Keratinocyte (primary cell): ENCODE results near the gene TCP1. TPM values are rescaled to one million over a fixed set of nuclear protein-coding genes. Genes with fewer than 3 reads are reported as not detected.

Experiments used
- DNase-seq: peaks from one replicate; pipeline ENCODE4 v3.0.0-alpha.2; 2011; ENCODE audit warnings: low read depth, missing footprints, low spot score
- FAIRE-seq: peaks from 2 replicates; lab custom pipeline; 2011; peaks lifted over from hg19 to GRCh38; lab: Jason Lieb, UNC
- H2AFZ ChIP-seq: 2 replicates; pipeline ENCODE4 v1.6.0; 2012; ENCODE audit warnings: low read length, control low read depth, inconsistent platforms; ENCODE audit not compliant: control insufficient read depth
- H3K27ac ChIP-seq: 2 replicates; pipeline ENCODE4 v1.5.1; 2011; ENCODE audit warnings: low read length; ENCODE audit not compliant: control insufficient read depth, insufficient read depth
- H3K27me3 ChIP-seq: 3 replicates; pipeline ENCODE4 v1.6.0; 2011; ENCODE audit warnings: low read length; ENCODE audit not compliant: control insufficient read depth, insufficient read depth; ENCODE audit errors: extremely low read depth
- H3K36me3 ChIP-seq, 2 experiments: 2 replicates in 1 of 2; 3 replicates in 1 of 2; pipeline ENCODE4 v1.5.1; 2011; ENCODE audit warnings: low read length in 2 of 2, mild to moderate bottlenecking in 1 of 2; ENCODE audit not compliant: control insufficient read depth in 2 of 2, insufficient read depth in 2 of 2; ENCODE audit errors: extremely low read depth in 1 of 2
- H3K4me1 ChIP-seq: 3 replicates; pipeline ENCODE4 v1.5.1; 2011; ENCODE audit warnings: low read length; ENCODE audit not compliant: control insufficient read depth, insufficient read depth; ENCODE audit errors: extremely low read depth
- H3K4me2 ChIP-seq: 3 replicates; pipeline ENCODE4 v1.6.0; 2011; ENCODE audit warnings: low read depth, low read length; ENCODE audit not compliant: control insufficient read depth, insufficient read depth; ENCODE audit errors: extremely low read depth
- H3K4me3 ChIP-seq, 3 experiments: fragments of 200-600 bp in 1 of 3; sonication (generic) in 1 of 3; 2 replicates in 2 of 3; 3 replicates in 1 of 3; pipeline ENCODE4 v1.5.1; 2011 to 2016; ENCODE audit warnings: low read length in 3 of 3, mild to moderate bottlenecking in 3 of 3, control low read depth in 2 of 3, inconsistent platforms in 1 of 3, low read depth in 1 of 3, mixed read lengths in 1 of 3, mixed run types in 1 of 3, moderate library complexity in 1 of 3; ENCODE audit not compliant: control insufficient read depth in 2 of 3, insufficient read depth in 2 of 3; ENCODE audit errors: extremely low read depth in 1 of 3
- H3K79me2 ChIP-seq: 2 replicates; pipeline ENCODE4 v1.6.0; 2012; ENCODE audit warnings: low read length; ENCODE audit not compliant: control insufficient read depth, insufficient read depth
- H3K9ac ChIP-seq: 3 replicates; pipeline ENCODE4 v1.6.0; 2011; ENCODE audit warnings: low read length; ENCODE audit not compliant: control insufficient read depth, insufficient read depth; ENCODE audit errors: extremely low read depth
- H3K9me1 ChIP-seq: 3 replicates; pipeline ENCODE4 v1.6.0; 2011; ENCODE audit warnings: low read length; ENCODE audit not compliant: control insufficient read depth, insufficient read depth; ENCODE audit errors: extremely low read depth
- H3K9me3 ChIP-seq: 2 replicates; pipeline ENCODE4 v1.5.1; 2012; ENCODE audit warnings: low read depth, low read length; ENCODE audit not compliant: control insufficient read depth
- H4K20me1 ChIP-seq: 3 replicates; pipeline ENCODE4 v1.6.0; 2011; ENCODE audit warnings: low read length; ENCODE audit not compliant: control insufficient read depth, insufficient read depth; ENCODE audit errors: extremely low read depth
- EZH2 ChIP-seq: IDR thresholded peaks from one replicate; pipeline ENCODE4 v1.6.1; 2012; ENCODE audit warnings: inconsistent platforms, mild to moderate bottlenecking, low read length, moderate library complexity
- dilution Hi-C: fragments of 300-500 bp; cut with MboI; formaldehyde crosslinking; loops from one replicate; pipeline ENCODE4 v1.7.0; 2020; ENCODE audit warnings: low sequenced_read_pairs; ENCODE audit not compliant: extremely low pct_ligation_motif_present
- polyA plus RNA-seq, 5 experiments: library from polyadenylated mRNA; depleted of rRNA in 3 of 5; stranded (reverse) in 3 of 5; stranded (forward) in 1 of 5; unstranded in 1 of 5; fragments of >200 nt; gene quantifications; 1 replicate in 1 of 5; 2 replicates in 3 of 5; 3 replicates in 1 of 5; pipeline versions ENCODE4 v1.2.1 to v1.2.3, GENCODE V29; 2011 to 2012; ENCODE audit warnings: missing spikeins in 2 of 5, low read depth in 1 of 5, low replicate concordance in 1 of 5
- TF ChIP-seq, protein P1 (sequence below), 3 experiments: IDR thresholded peaks in 1 of 3; conservative IDR thresholded peaks in 1 of 3; optimal IDR thresholded peaks in 1 of 3; 2 replicates in 2 of 3; 3 replicates in 1 of 3; pipeline versions ENCODE3 to v1.5.1; 2011; ENCODE audit warnings: low read length in 3 of 3, mild to moderate bottlenecking in 3 of 3, moderate library complexity in 2 of 3, control low read depth in 1 of 3, inconsistent platforms in 1 of 3; ENCODE audit not compliant: insufficient read depth in 2 of 3; ENCODE audit errors: extremely low read depth in 1 of 3

Gene TCP1
- polyA plus RNA-seq, 1 donor (not counting 4 experiments of a cell fraction or from before 2014, with no cell fraction given): 174 TPM

DNA sequence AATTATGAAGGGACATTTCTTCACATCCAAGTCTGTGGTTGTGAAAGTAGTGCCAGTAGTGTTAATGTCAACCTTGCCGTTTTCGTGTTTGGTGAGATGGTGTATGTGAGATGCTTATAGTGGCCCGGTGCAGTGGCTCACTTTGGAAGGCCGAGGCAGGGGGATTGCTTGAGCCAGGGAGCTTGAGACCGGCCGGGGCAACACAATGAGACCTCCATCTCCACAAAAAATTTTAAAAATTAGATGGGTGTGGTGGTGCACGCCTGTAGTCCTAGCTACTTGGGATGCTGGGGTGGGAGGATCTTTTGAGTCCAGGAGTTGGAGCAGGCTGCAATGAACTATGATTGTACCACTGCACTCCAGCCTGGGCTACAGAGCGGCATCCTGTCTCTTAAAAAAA lies 48.1 kb upstream of the TCP1 start:
- H3K9ac ChIP-seq: no peak overlapping the region
- H3K9me3 ChIP-seq: no peaks in the 10 kb centered on the region
- H3K79me2 ChIP-seq: no peaks in the 10 kb centered on the region
- H2AFZ ChIP-seq: no peak overlapping the region
- H3K27ac ChIP-seq: no peak overlapping the region
- no peak overlapping the region for H3K4me2 ChIP-seq
- FAIRE-seq (no peak), DNase-seq (no peak)
- peaks cover 8% of the 10 kb centered on the region for H3K4me1 ChIP-seq
- H3K9me1 ChIP-seq: no peaks in the 10 kb centered on the region
- H3K4me3 ChIP-seq: no peak overlapping the region
- TF ChIP-seq, protein P1, sequence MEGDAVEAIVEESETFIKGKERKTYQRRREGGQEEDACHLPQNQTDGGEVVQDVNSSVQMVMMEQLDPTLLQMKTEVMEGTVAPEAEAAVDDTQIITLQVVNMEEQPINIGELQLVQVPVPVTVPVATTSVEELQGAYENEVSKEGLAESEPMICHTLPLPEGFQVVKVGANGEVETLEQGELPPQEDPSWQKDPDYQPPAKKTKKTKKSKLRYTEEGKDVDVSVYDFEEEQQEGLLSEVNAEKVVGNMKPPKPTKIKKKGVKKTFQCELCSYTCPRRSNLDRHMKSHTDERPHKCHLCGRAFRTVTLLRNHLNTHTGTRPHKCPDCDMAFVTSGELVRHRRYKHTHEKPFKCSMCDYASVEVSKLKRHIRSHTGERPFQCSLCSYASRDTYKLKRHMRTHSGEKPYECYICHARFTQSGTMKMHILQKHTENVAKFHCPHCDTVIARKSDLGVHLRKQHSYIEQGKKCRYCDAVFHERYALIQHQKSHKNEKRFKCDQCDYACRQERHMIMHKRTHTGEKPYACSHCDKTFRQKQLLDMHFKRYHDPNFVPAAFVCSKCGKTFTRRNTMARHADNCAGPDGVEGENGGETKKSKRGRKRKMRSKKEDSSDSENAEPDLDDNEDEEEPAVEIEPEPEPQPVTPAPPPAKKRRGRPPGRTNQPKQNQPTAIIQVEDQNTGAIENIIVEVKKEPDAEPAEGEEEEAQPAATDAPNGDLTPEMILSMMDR (optimal IDR thresholded peaks at IDR 0.05 in 1 of 3, IDR thresholded peaks at IDR 0.05 in 1 of 3, conservative IDR thresholded peaks at IDR 0.05 in 1 of 3; ENCODE audit: extremely low read depth in 1 of 3, insufficient read depth in 2 of 3, low read length in 3 of 3): no peak
- TF ChIP-seq EZH2: no peak
- H3K27me3 ChIP-seq: no peaks in the 10 kb centered on the region
- no peaks in the 10 kb centered on the region for H3K36me3 ChIP-seq
- no peaks in the 10 kb centered on the region for H4K20me1 ChIP-seq
- dilution Hi-C loops: no loop called here

DNA sequence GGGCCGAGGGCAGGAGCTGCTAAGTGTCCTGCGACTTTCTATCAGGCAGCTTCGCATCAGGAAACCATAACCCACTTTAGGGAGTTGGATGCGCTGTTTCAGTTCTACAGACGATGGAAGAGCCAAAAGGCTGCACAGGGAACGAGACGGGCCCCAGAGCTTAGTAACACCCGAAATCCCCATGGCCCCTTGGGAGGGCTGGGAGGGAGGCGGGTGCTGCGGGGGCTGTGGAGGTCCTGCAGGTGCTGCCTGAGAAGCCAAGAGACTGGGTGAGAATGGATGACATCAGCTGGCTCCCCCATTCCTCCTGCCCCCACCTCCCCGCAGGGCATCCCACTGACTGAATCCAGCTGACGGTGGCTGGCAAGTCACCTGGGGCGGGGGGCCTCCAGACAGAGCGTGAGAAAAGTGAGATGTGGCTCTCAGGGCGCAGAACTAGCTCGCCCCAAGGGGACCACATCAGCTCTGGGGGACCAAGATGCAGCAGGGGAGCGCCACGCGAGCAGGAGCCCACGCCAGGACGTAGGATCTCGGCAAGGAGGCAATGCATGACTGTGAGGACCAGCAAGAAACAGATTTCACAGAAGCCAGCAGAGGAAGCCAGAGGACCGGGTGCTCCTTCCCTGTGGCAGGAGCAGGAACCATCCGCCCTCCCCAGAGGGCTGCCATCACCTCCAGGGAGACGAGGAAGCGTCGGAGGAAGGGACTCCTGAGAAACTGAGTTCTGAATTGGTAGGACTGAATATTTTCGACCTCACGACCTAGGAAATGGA lies 47.5 kb upstream of the TCP1 start:
- no peaks in the 10 kb centered on the region for H3K9me1 ChIP-seq
- H3K79me2 ChIP-seq: no peaks in the 10 kb centered on the region
- no peak overlapping the region for H2AFZ ChIP-seq
- no peak overlapping the region for H3K27ac ChIP-seq
- no peaks in the 10 kb centered on the region for H3K9me3 ChIP-seq
- H3K4me1 ChIP-seq: peaks cover 8% of the 10 kb centered on the region
- no peak overlapping the region for H3K4me3 ChIP-seq
- dilution Hi-C loops: no loop called here
- FAIRE-seq (no peak), DNase-seq (no peak)
- no peaks in the 10 kb centered on the region for H3K27me3 ChIP-seq
- H4K20me1 ChIP-seq: no peaks in the 10 kb centered on the region
- TF ChIP-seq EZH2: no peak
- TF ChIP-seq, protein P1 (optimal IDR thresholded peaks at IDR 0.05 in 1 of 3, IDR thresholded peaks at IDR 0.05 in 1 of 3, conservative IDR thresholded peaks at IDR 0.05 in 1 of 3; ENCODE audit: extremely low read depth in 1 of 3, insufficient read depth in 2 of 3, low read length in 3 of 3): no peak
- H3K4me2 ChIP-seq: no peak overlapping the region
- H3K36me3 ChIP-seq: no peaks in the 10 kb centered on the region
- no peak overlapping the region for H3K9ac ChIP-seq
